ENCODE data around the gene GGCX.

The GGCX gene

DNA sequence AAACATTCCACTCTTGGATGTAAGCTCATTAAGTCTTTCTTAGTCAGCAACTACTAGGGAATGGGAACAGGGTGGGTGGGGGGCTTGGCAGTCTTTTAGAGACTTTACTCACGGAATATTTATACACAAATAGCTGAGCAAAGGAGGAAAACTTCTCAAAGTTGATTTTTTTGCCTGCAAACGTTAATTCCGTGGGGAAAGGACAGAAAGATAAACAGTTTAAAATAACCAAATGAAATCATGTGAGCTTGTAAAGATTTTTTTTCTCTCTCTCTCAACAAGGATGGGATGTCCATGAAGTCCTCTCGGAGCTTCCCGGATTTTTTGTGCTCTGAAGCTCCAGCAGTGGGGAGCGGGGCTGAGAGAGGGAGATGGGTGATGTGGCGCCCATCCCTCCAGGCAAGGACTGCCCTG lies 54.5 kb downstream of the GGCX start:
- no peak for DNase-seq

DNA sequence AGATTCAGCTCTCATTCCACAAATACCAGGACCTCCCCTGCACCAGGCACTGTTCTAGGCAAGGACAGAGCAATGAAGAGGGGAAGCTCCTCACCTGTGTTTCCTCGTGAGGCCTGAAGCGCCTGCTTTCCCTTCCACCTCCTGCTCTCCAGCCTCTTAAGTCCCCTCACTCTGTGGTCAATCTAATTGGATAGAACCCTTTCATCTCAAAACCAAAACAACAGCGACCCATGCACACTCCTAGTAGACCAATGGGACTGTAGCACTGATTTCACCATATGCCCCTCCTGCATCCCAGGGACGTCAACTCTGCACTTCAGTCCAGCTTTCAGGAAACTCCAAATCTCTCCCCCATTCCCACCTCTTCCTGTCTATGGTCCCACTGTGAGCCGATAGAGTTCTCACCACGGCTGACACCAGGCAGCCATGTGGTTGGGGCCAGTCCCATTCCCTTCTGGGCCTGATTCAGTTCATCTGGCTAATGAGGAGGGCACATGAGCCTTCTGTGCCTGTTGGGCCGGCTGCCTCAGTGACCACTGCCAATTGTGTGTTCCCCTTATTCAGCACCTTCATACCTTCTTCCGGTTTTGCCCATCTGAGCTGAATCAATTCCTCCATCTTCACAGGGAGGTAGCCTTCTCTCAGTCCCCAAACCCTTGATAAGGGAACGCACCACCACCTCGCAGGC lies 55.6 kb downstream of the GGCX start:
- no peak for DNase-seq

GRCh38 chr2:85504778-85505261 lies 56.5 kb downstream of the GGCX start:
- DNase-seq = no peak

DNA sequence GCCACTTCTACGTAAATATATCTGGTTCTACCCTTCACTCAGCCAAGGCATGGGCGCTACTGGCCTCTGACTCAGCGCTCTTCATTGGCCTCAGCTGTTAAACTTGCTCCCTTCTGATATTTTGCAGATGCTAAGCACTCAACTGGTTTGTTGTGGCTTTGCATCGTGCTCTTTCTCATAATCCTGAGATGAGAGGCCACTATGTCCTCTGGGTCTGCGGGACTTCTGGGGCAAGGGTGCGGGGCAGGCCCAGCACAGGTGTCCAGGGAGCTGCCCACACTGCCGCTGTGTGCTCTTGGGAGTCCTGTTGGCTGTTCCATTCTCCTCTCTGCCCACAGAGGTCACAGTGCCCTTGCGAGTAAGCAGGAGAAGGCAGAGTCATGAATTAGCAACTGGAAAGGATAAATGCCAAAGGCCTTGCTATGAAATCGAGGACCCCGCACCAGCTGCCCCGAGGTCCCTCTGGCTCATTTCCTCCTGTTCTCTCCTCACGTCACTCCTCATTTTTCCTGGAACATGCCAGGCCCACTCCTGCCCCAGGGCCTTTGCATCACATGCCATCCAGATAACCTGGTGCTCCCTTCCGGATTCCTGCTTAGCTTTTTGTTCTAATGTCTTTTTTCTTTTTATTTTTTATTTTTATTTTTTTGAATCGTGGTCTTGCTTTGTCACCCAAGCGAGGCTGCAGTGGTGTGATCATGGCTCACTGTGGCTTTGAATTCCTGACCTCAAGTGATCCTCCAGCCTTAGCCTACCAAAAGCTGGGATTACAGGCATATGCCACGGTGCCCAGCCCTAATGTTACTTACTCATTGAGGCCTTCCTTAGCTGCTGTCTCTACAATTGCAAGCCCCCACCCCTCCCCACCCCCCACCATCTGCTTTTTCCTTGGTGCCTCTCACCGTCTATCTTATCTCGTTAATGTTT lies 57.2 kb downstream of the GGCX start:
- DNase-seq = no peak

DNA sequence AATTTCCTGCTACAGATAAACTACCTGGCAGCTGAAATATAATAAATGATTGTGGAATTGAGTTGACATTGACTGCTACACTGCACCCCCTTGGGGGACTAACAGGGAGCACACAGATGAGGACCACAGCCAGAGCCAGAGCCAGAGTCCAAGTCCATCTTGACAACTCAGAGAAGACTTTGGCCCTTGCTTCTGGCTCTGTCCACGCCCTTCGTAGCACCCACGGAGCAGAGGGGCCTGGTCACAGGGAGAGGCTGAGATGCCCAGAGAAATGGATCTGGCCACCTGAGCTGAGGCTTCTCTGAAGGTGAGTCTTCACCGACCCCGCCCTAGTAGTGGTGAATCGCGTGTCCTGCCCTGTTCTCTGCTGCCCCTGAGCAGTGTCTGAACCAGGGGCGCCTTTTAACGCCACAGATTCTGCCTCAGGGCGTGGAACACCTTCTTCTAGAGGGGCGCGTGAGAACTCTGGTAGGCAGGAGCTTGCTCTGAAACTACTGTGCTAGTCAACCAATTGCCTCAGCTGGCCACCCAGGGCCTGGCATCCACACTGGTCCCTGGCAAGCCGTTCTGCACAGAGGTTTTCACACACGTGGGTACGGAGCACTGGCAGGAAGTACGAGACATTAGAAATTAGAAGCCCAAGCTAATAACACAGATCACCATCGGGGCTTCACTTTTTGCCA lies 58.0 kb downstream of the GGCX start:
- DNase-seq = no peak

DNA sequence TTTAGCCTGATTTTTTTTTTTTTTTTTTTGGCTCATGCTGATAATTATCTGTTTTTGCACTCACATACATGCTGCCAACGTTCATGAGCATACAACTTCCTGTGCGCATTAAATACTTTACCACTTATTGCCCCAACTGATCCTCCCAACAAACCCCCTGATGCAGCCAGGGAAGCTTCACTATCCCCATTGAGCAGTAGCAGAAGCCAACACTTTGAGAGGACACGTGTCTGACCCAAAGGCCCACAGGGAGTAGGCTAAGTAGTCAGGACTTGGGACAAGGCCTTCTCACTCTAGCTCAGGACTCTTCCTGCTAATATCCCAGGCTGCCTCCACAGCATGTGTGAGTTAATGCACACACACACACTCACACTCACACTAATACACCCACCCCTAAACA lies 58.6 kb downstream of the GGCX start:
- DNase-seq = no peak

- no peak for DNase-seq
Observed at GRCh38 chr2:85501248-85501647, 60.0 kb downstream of the GGCX start.

- DNase-seq = no peak
Observed at GRCh38 chr2:85497944-85498630, 63.2 kb downstream of the GGCX start.

DNA sequence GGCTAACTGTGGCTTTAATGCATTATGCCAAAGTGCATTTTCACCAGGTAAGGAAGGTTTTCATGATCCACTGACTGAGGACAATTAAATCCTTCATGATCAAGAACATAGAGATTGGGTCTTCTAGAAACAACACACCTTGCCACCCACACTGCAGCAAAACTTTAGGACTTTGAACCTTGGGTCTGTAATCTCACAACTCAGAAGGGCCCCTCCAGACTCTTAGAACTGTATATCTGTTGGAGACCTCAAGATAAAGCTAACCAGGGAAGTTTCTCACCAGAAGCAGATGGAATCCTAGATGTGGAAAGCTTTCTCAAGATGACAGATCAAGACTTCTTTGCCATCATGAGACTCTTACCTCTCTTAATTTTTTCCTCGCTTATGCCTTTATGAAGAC lies 64.9 kb downstream of the GGCX start:
- no peak for DNase-seq

Measured in central memory CD4-positive, alpha-beta T cell (primary cell).